Osteoblast (primary cell): ENCODE data around the gene RBM33. TPM values are rescaled to one million over a fixed set of nuclear protein-coding genes. Genes with fewer than 3 reads are reported as not detected.

Source experiments
- DNase-seq: peaks from one replicate; pipeline ENCODE4 v3.0.0; 2011; ENCODE audit warnings: low spot score, mixed read lengths; ENCODE audit not compliant: insufficient read length; ENCODE audit errors: missing footprints
- H2AFZ ChIP-seq: 2 replicates; pipeline ENCODE4 v1.6.0; 2011; ENCODE audit warnings: mild to moderate bottlenecking, low read length
- H3K27ac ChIP-seq: 2 replicates; pipeline ENCODE4 v1.5.1; 2011; ENCODE audit warnings: mild to moderate bottlenecking, low read depth, low read length, moderate library complexity
- H3K27me3 ChIP-seq: 2 replicates; pipeline ENCODE4 v1.6.0; 2012; ENCODE audit warnings: mild to moderate bottlenecking, control low read depth, inconsistent platforms, low read length, moderate library complexity; ENCODE audit not compliant: insufficient read depth
- H3K36me3 ChIP-seq: 2 replicates; pipeline ENCODE4 v1.5.1; 2011; ENCODE audit warnings: mild to moderate bottlenecking, low read length, control low read depth, moderate library complexity; ENCODE audit not compliant: insufficient read depth
- H3K4me1 ChIP-seq: 2 replicates; pipeline ENCODE4 v1.5.1; 2011; ENCODE audit warnings: mild to moderate bottlenecking, low read length, control low read depth, moderate library complexity; ENCODE audit not compliant: insufficient read depth
- H3K4me2 ChIP-seq: 2 replicates; pipeline ENCODE4 v1.6.0; 2011; ENCODE audit warnings: mild to moderate bottlenecking, low read length; ENCODE audit not compliant: insufficient read depth
- H3K4me3 ChIP-seq: fragments of 200-600 bp; sonication (generic); 3 replicates; pipeline ENCODE4 v1.5.1; 2012; ENCODE audit warnings: mild to moderate bottlenecking, low read length, inconsistent platforms; ENCODE audit not compliant: insufficient read depth
- H3K79me2 ChIP-seq: 2 replicates; pipeline ENCODE4 v1.6.0; 2012; ENCODE audit warnings: mild to moderate bottlenecking, low read length, control low read depth, inconsistent platforms; ENCODE audit not compliant: insufficient read depth
- H3K9me3 ChIP-seq: 2 replicates; pipeline ENCODE4 v1.5.1; 2011; ENCODE audit warnings: low read depth, low read length, control low read depth
- H4K20me1 ChIP-seq: 2 replicates; pipeline ENCODE4 v1.6.0; 2012; ENCODE audit warnings: mild to moderate bottlenecking, low read length, control low read depth; ENCODE audit not compliant: insufficient read depth
- CTCF ChIP-seq: IDR thresholded peaks from 2 replicates; pipeline ENCODE4 v1.5.1; 2011; ENCODE audit warnings: mild to moderate bottlenecking, low read depth, low read length, moderate library complexity; ENCODE audit errors: extremely low read depth
- total RNA-seq: library from RNA; depleted of rRNA; stranded (reverse); fragments of >200 nt; gene quantifications from 2 replicates; pipeline ENCODE4 v1.2.3, GENCODE V29; 2012

RBM33 gene
- total RNA-seq, 1 donor, result 27.5 TPM

- H3K79me2 ChIP-seq, result peaks cover 68% of the 10 kb centered on the region
- H3K27me3 ChIP-seq, result no peaks in the 10 kb centered on the region
- H3K27ac ChIP-seq, result no peak overlapping the region
- peaks cover 40% of the 10 kb centered on the region for H4K20me1 ChIP-seq
- TF ChIP-seq CTCF, result no peak
- no peak overlapping the region for H2AFZ ChIP-seq
- H3K4me3 ChIP-seq, result no peak overlapping the region
- H3K36me3 ChIP-seq, result peaks cover 15% of the 10 kb centered on the region
- H3K9me3 ChIP-seq, result no peaks in the 10 kb centered on the region
- H3K4me1 ChIP-seq, result no peaks in the 10 kb centered on the region
- H3K4me2 ChIP-seq, result no peak overlapping the region
- DNase-seq, result no peak
Observed at GRCh38 chr7:155698633-155699032, 54.2 kb downstream of the RBM33 start.

GRCh38 chr7:155699180-155699579 is 54.7 kb downstream of the RBM33 start:
- no peak for TF ChIP-seq CTCF
- no peak overlapping the region for H2AFZ ChIP-seq

GRCh38 chr7:155700847-155701246 is 56.4 kb downstream of the RBM33 start:
- Histone ChIP-seq H2AFZ (no peak overlapping the region), H4K20me1 (peaks cover 30% of the 10 kb centered on the region), H3K27ac (no peak overlapping the region), H3K79me2 (peaks cover 50% of the 10 kb centered on the region), H3K9me3 (no peaks in the 10 kb centered on the region), H3K4me1 (no peaks in the 10 kb centered on the region), H3K4me3 (no peak overlapping the region), H3K27me3 (no peaks in the 10 kb centered on the region), H3K4me2 (no peak overlapping the region), H3K36me3 (peaks cover 15% of the 10 kb centered on the region)
- no peak for DNase-seq
- TF ChIP-seq CTCF, result no peak

More at GRCh38 chr7:155699180-155699579, 54.7 kb downstream of the RBM33 start:
- peaks cover 36% of the 10 kb centered on the region for H4K20me1 ChIP-seq
- H3K27me3 ChIP-seq, result no peaks in the 10 kb centered on the region
- H3K9me3 ChIP-seq, result no peaks in the 10 kb centered on the region
- H3K4me1 ChIP-seq, result no peaks in the 10 kb centered on the region
- H3K27ac ChIP-seq, result no peak overlapping the region
- no peak for DNase-seq
- H3K79me2 ChIP-seq, result peaks cover 64% of the 10 kb centered on the region
- peaks cover 15% of the 10 kb centered on the region for H3K36me3 ChIP-seq
- no peak overlapping the region for H3K4me2 ChIP-seq
- no peak overlapping the region for H3K4me3 ChIP-seq

- no peaks in the 10 kb centered on the region for H3K27me3 ChIP-seq
- H2AFZ ChIP-seq, result no peak overlapping the region
- H3K9me3 ChIP-seq, result no peaks in the 10 kb centered on the region
- H3K4me2 ChIP-seq, result no peak overlapping the region
- no peaks in the 10 kb centered on the region for H3K4me1 ChIP-seq
- H3K27ac ChIP-seq, result no peak overlapping the region
- no peak for DNase-seq
- peaks cover 46% of the 10 kb centered on the region for H3K79me2 ChIP-seq
- H3K4me3 ChIP-seq, result no peak overlapping the region
- peaks cover 25% of the 10 kb centered on the region for H4K20me1 ChIP-seq
- TF ChIP-seq CTCF, result peak; percentile 23
- H3K36me3 ChIP-seq, result peaks cover 19% of the 10 kb centered on the region
Observed at GRCh38 chr7:155701972-155702544, 57.6 kb downstream of the RBM33 start.
